HepG2 (cell line): ENCODE measurements around the gene CDH13. TPM values are rescaled to one million over a fixed set of nuclear protein-coding genes. Genes with fewer than 3 reads are reported as not detected.

Experiments
- ATAC-seq: fragments of 200-7000 bp; cut with Tn5 transposase; 3 replicates; pipeline ENCODE4 v1.9.1; 2020; ENCODE audit warnings: mild to moderate bottlenecking, moderate library complexity
- BruUV-seq: library from RNA; stranded (reverse); fragments of 400-500 nt; replicated peaks from 2 replicates; lab custom pipeline; 2021; lab: Mats Ljungman, UMichigan
- CTCF ChIA-PET: fragments of 300-600 bp; formaldehyde crosslinking; extraction: SDS; loops from one replicate; lab custom pipeline; 2021; ENCODE audit warnings: low total read pairs, inconsistent platforms, low intra/inter-chr PET ratio; lab: Yijun Ruan, JAX
- POLR2A ChIA-PET: fragments of 350-600 bp; sonication (Branson Sonifier 250); formaldehyde crosslinking; loops from one replicate; lab custom pipeline; 2020; ENCODE audit warnings: antibody characterized with exemption, inconsistent platforms; lab: Yijun Ruan, JAX
- DNase-seq: peaks from one replicate; pipeline ENCODE4 v3.0.0-alpha.2; 2015; ENCODE audit warnings: low spot score
- FAIRE-seq: peaks from 3 replicates; lab custom pipeline; 2011; peaks lifted over from hg19 to GRCh38; lab: Jason Lieb, UNC
- H2AFZ ChIP-seq: one replicate; pipeline ENCODE4 v1.6.1; 2011; ENCODE audit warnings: low read length, inconsistent platforms
- H3K27ac ChIP-seq: fragments of 300-600 bp; 3 replicates; pipeline ENCODE4 v1.8.0; 2011; ENCODE audit warnings: mixed run types, mild to moderate bottlenecking, mixed read lengths, low read length, inconsistent platforms; ENCODE audit not compliant: insufficient read depth; ENCODE audit errors: extremely low read length
- H3K27me3 ChIP-seq, 2 experiments: fragments of 200-600 bp in 1 of 2; 2 replicates in 1 of 2; 3 replicates in 1 of 2; pipeline versions ENCODE4 v1.6.0 to v1.8.0; 2011; ENCODE audit warnings: low read length in 2 of 2, mild to moderate bottlenecking in 2 of 2, moderate library complexity in 2 of 2, inconsistent platforms in 1 of 2; ENCODE audit not compliant: insufficient read depth in 2 of 2, control insufficient read depth in 1 of 2
- H3K36me3 ChIP-seq, 2 experiments: fragments of 200-600 bp in 1 of 2; replicated peaks in 1 of 2; 2 replicates in 1 of 2; 3 replicates in 1 of 2; pipeline versions ENCODE4 v1.5.1 to v1.8.0; 2011; ENCODE audit warnings: low read length in 2 of 2, inconsistent platforms in 1 of 2; ENCODE audit not compliant: insufficient read depth in 2 of 2, control insufficient read depth in 1 of 2
- H3K4me1 ChIP-seq: 2 replicates; pipeline ENCODE4 v1.5.1; 2012; ENCODE audit warnings: low read length, inconsistent platforms; ENCODE audit not compliant: insufficient read depth
- H3K4me2 ChIP-seq: 2 replicates; pipeline ENCODE4 v1.6.0; 2011; ENCODE audit warnings: low read depth, low read length, inconsistent platforms
- H3K4me3 ChIP-seq, 3 experiments: fragments of 200-600 bp in 1 of 3; sonication (generic), shearing (Covaris generic) in 1 of 3; replicated peaks in 1 of 3; 2 replicates each; pipeline ENCODE4 v1.5.1; 2011 to 2016; ENCODE audit warnings: low read length in 3 of 3, inconsistent platforms in 2 of 3, low read depth in 2 of 3, mild to moderate bottlenecking in 2 of 3, control low read depth in 1 of 3, mixed read lengths in 1 of 3; ENCODE audit not compliant: insufficient read depth in 1 of 3
- H3K79me2 ChIP-seq: one replicate; pipeline ENCODE4 v1.6.1; 2011; ENCODE audit warnings: low read length, inconsistent platforms; ENCODE audit not compliant: insufficient read depth
- H3K9ac ChIP-seq: 2 replicates; pipeline ENCODE4 v1.6.0; 2011; ENCODE audit warnings: mild to moderate bottlenecking, low read depth, low read length, inconsistent platforms; ENCODE audit not compliant: insufficient read depth
- H3K9me3 ChIP-seq: 2 replicates; pipeline ENCODE4 v1.5.1; 2012; ENCODE audit warnings: mild to moderate bottlenecking, low read length
- H4K20me1 ChIP-seq: 2 replicates; pipeline ENCODE4 v1.6.0; 2011; ENCODE audit warnings: inconsistent platforms, mild to moderate bottlenecking, low read length, moderate library complexity; ENCODE audit not compliant: insufficient read depth
- DBP ChIP-seq: sonication (generic); formaldehyde crosslinking; IDR thresholded peaks from 2 replicates; pipeline ENCODE4 v1.4.0; 2020; ENCODE audit warnings: missing genetic modification reagents; ENCODE audit errors: not compliant biosample characterization
- HMG20A ChIP-seq: IDR thresholded peaks from 2 replicates; pipeline ENCODE4 v1.6.1; 2016; ENCODE audit warnings: borderline replicate concordance
- HNF1B ChIP-seq: sonication (generic); formaldehyde crosslinking; IDR thresholded peaks from 2 replicates; pipeline ENCODE4 v1.5.1; 2020; ENCODE audit warnings: mild to moderate bottlenecking, moderate library complexity, missing genetic modification reagents
- IRF9 ChIP-seq: sonication (generic); formaldehyde crosslinking; IDR thresholded peaks from 2 replicates; pipeline ENCODE4 v1.8.0; 2022; ENCODE audit warnings: missing genetic modification reagents, mild to moderate bottlenecking, borderline replicate concordance
- RERE ChIP-seq: IDR thresholded peaks from 2 replicates; pipeline ENCODE4 v1.6.1; 2016; ENCODE audit warnings: low read depth, missing genetic modification reagents, missing compliant biosample characterization
- TRIM22 ChIP-seq: fragments of 450-650 bp; IDR thresholded peaks from 2 replicates; pipeline ENCODE4 v1.6.1; 2017
- ZNF12 ChIP-seq: sonication (generic); formaldehyde crosslinking; IDR thresholded peaks from 2 replicates; pipeline ENCODE4 v1.5.0; 2020; ENCODE audit warnings: missing genetic modification reagents
- ZNF18 ChIP-seq: sonication (generic); formaldehyde crosslinking; IDR thresholded peaks from 2 replicates; pipeline ENCODE4 v1.8.0; 2022; ENCODE audit warnings: mild to moderate bottlenecking, missing genetic modification reagents; ENCODE audit not compliant: insufficient replicate concordance
- ZNF740 ChIP-seq: sonication (generic); formaldehyde crosslinking; IDR thresholded peaks from 2 replicates; pipeline ENCODE4 v1.4.0; 2020; ENCODE audit warnings: missing genetic modification reagents
- ZNF747 ChIP-seq: sonication (generic); formaldehyde crosslinking; IDR thresholded peaks from 2 replicates; pipeline ENCODE4 v1.8.1; 2023; ENCODE audit warnings: missing genetic modification reagents, mild to moderate bottlenecking, borderline replicate concordance
- WGBS: methylation state at CpG from one replicate; pipeline ENCODE4 v1.1.6; 2017; ENCODE audit warnings: low lambda C conversion rate; 5-methylcytosine and 5-hydroxymethylcytosine counted together
- in situ Hi-C: cut with HindIII; loops from 2 replicates; pipeline ENCODE4 v1.10.0; 2017; ENCODE audit warnings: low pct_unique_long_range_greater_than_20kb; ENCODE audit not compliant: extremely low pct_ligation_motif_present
- intact Hi-C: fragments of 100-400 bp; cut with micrococcal nuclease; formaldehyde crosslinking; loops from one replicate; pipeline ENCODE4 v1.10.0; 2022; ENCODE audit not compliant: unreplicated experiment
- polyA plus RNA-seq, 8 experiments: library from polyadenylated mRNA; depleted of rRNA in 3 of 8; stranded (reverse) in 7 of 8; unstranded in 1 of 8; fragments of >200 nt; fragmentation: Illumina TruSeq in 4 of 8; extraction: Trizol in 4 of 8; gene quantifications; 2 replicates each; pipeline versions ENCODE4 v1.2.1 to v1.2.3, GENCODE V29; 2011 to 2016; ENCODE audit warnings: low read depth in 4 of 8, missing spikeins in 1 of 8, mixed read lengths in 1 of 8; ENCODE audit not compliant: insufficient read depth in 1 of 8
- total RNA-seq, 5 experiments: library from RNA; depleted of rRNA; stranded (reverse); fragments of >200 nt; fragmentation: Illumina TruSeq; extraction: Trizol; gene quantifications; 2 replicates each; pipeline ENCODE4 v1.2.3, GENCODE V29; 2016; ENCODE audit warnings: low read depth in 1 of 5

CDH13 gene
- total and polyA plus RNA-seq, 2 of the 13 experiments (the other 11 are each of a cell fraction or from before 2014, with no cell fraction given), result not detected

GRCh38 chr16:82601989-82602640 lies 24.7 kb upstream of the CDH13 start:
- ATAC-seq, result no peak
- no peaks in the 10 kb centered on the region for H3K36me3 ChIP-seq
- no peak overlapping the region for H3K4me3 ChIP-seq
- no peak overlapping the region for H2AFZ ChIP-seq
- H4K20me1 ChIP-seq, result no peaks in the 10 kb centered on the region
- no peak for FAIRE-seq
- in situ Hi-C loops (no loop called here), intact Hi-C loops (no loop called here)
- ChIA-PET POLR2A (no interaction called here), CTCF (no interaction called here)
- H3K4me1 ChIP-seq, result no peaks in the 10 kb centered on the region
- no peak overlapping the region for H3K4me2 ChIP-seq
- no peak for DNase-seq
- 6% methylated on average over 5 of the region's 7 CpGs for WGBS
- no peaks in the 10 kb centered on the region for H3K79me2 ChIP-seq
- H3K27ac ChIP-seq, result no peak overlapping the region
- BruUV-seq, result no TSS peak
- H3K9me3 ChIP-seq, result 0 out of 2 replicates have a peak, but pooled peaks cover 8% of the 10 kb centered on the region
- H3K9ac ChIP-seq, result no peak overlapping the region
- 0 out of 5 replicates have a peak, but pooled peaks cover 0 to 3% of the 10 kb centered on the region in 2 experiments for H3K27me3 ChIP-seq
- TF ChIP-seq ZNF18 (CRISPR knock-in tag) (no peak), ZNF747 (CRISPR knock-in tag) (no peak), RERE (CRISPR knock-in tag) (no peak), HNF1B (CRISPR knock-in tag) (no peak), ZNF740 (CRISPR knock-in tag) (no peak), IRF9 (no peak), DBP (CRISPR knock-in tag) (no peak), ZNF12 (no peak), HMG20A (CRISPR knock-in tag) (no peak), TRIM22 (no peak)
